Right renal pelvis (tissue), 4 donors: ENCODE results near the gene TAS2R31. TPM values are rescaled to one million over a fixed set of nuclear protein-coding genes. Genes with fewer than 3 reads are reported as not detected.
"Not testable (repeated sequence)": the region's sequence is repeated elsewhere in the genome, so short reads cannot be mapped to it uniquely, and the experiment has no call there.

Experiments
- DNase-seq, 4 donors: peaks; one replicate each; pipeline ENCODE4 v3.0.0-alpha.2; 2013; ENCODE audit warnings: low read depth in 4 of 4, low spot score in 3 of 4, missing footprints in 1 of 4
- polyA plus RNA-seq, 4 donors: library from polyadenylated mRNA; unstranded; fragments of 120-200 nt; gene quantifications; one replicate each; pipeline ENCODE4 v1.2.1, GENCODE V29; 2013; ENCODE audit not compliant: insufficient read length in 4 of 4

Gene TAS2R31
- 1 to 10 TPM in 2 of 4 donors, under 1 TPM in 2; 0.65 to 1.9 (median 0.92) TPM for polyA plus RNA-seq

- DNase-seq: no peak
These were observed at the start of gene TAS2R31 for GRCh38 chr12:11031307-11031706. TSS of gene TAS2R31 (minus strand) at chr12:11031407. CDS start at chr12:11031335, 72 bp downstream.

GRCh38 chr12:11078246-11078645, 47.0 kb upstream of the TAS2R31 start:
- no peak for DNase-seq

- DNase-seq: no peak
These were observed 44.4 kb upstream of the TAS2R31 start for GRCh38 chr12:11075642-11076041.

GRCh38 chr12:11071414-11071813, 40.2 kb upstream of the TAS2R31 start:
- DNase-seq: no peak

GRCh38 chr12:11070999-11071398, 39.8 kb upstream of the TAS2R31 start:
- DNase-seq: no peak

GRCh38 chr12:11069854-11070365, 38.7 kb upstream of the TAS2R31 start:
- no peak for DNase-seq

- DNase-seq: no peak
These were observed 36.3 kb upstream of the TAS2R31 start for GRCh38 chr12:11067514-11067913.

GRCh38 chr12:11062194-11062593, 31.0 kb upstream of the TAS2R31 start, which contains the start of gene TAS2R46:
TSS of gene TAS2R46 (minus strand) at chr12:11062294. CDS start at chr12:11062294, 0 bp downstream.
- not testable (repeated sequence) for DNase-seq

GRCh38 chr12:11059784-11060183, 28.6 kb upstream of the TAS2R31 start:
- no peak for DNase-seq

- DNase-seq: no peak
These were observed 27.8 kb upstream of the TAS2R31 start for GRCh38 chr12:11059041-11059440.

GRCh38 chr12:11055306-11055705, 24.1 kb upstream of the TAS2R31 start:
- no peak for DNase-seq

- DNase-seq: not testable (repeated sequence)
These were observed 18.8 kb upstream of the TAS2R31 start for GRCh38 chr12:11049806-11050531.

GRCh38 chr12:11041366-11041765, 10.2 kb upstream of the TAS2R31 start:
- DNase-seq: not testable (repeated sequence)

GRCh38 chr12:11040162-11040561, 9.0 kb upstream of the TAS2R31 start:
- no peak for DNase-seq

- no peak for DNase-seq
These were observed 8.0 kb upstream of the TAS2R31 start for GRCh38 chr12:11039171-11039570.

GRCh38 chr12:11033959-11034358, 2.8 kb upstream of the TAS2R31 start:
- DNase-seq: not testable (repeated sequence)

- DNase-seq: no peak
These were observed 5.1 kb downstream of the TAS2R31 start for GRCh38 chr12:11026118-11026517.

- DNase-seq: no peak
These were observed 7.8 kb downstream of the TAS2R31 start for GRCh38 chr12:11023387-11023786.

- DNase-seq: no peak
These were observed 8.7 kb downstream of the TAS2R31 start, which contains the start of gene TAS2R19 for GRCh38 chr12:11022520-11022919. TSS of gene TAS2R19 (minus strand) at chr12:11022620. CDS start at chr12:11022571, 49 bp downstream.

- no peak for DNase-seq
These were observed 14.3 kb downstream of the TAS2R31 start for GRCh38 chr12:11016937-11017336.

GRCh38 chr12:11015775-11016430, 15.3 kb downstream of the TAS2R31 start:
- no peak for DNase-seq

- DNase-seq: no peak
These were observed 17.0 kb downstream of the TAS2R31 start for GRCh38 chr12:11014234-11014633.
